Duodenal mucosa (tissue), 2 donors: ENCODE data around the gene PRKCSH.
A peak's percentile ranks its signal among the peaks of the same experiment; 100 is the strongest.

ENCODE experiments used
- H3K27ac ChIP-seq: one replicate; pipeline ENCODE4 v1.7.0; 2013; ENCODE audit warnings: low read depth, low read length
- H3K27me3 ChIP-seq, 2 donors: one replicate each; pipeline ENCODE4 v1.7.0; 2013; ENCODE audit warnings: low read length in 2 of 2, control low read depth in 1 of 2; ENCODE audit not compliant: insufficient read depth in 2 of 2, control insufficient read depth in 1 of 2
- H3K36me3 ChIP-seq, 2 donors: one replicate each; pipeline ENCODE4 v1.7.0; 2013; ENCODE audit warnings: low read length in 2 of 2, control low read depth in 1 of 2; ENCODE audit not compliant: insufficient read depth in 2 of 2, control insufficient read depth in 1 of 2
- H3K4me1 ChIP-seq, 2 donors: one replicate each; pipeline ENCODE4 v1.7.0; 2013; ENCODE audit warnings: low read length in 2 of 2, control low read depth in 1 of 2; ENCODE audit not compliant: insufficient read depth in 2 of 2, control insufficient read depth in 1 of 2
- H3K4me3 ChIP-seq, 2 donors: one replicate each; pipeline ENCODE4 v1.7.0; 2013; ENCODE audit warnings: low read length in 2 of 2, low read depth in 1 of 2
- H3K9ac ChIP-seq, 2 donors: one replicate each; pipeline ENCODE4 v1.7.0; 2013; ENCODE audit warnings: low read length in 2 of 2, low read depth in 1 of 2
- H3K9me3 ChIP-seq, 2 donors: one replicate each; pipeline ENCODE4 v1.7.0; 2013; ENCODE audit warnings: low read length in 2 of 2, control low read depth in 1 of 2; ENCODE audit not compliant: control insufficient read depth in 1 of 2

PRKCSH gene

DNA sequence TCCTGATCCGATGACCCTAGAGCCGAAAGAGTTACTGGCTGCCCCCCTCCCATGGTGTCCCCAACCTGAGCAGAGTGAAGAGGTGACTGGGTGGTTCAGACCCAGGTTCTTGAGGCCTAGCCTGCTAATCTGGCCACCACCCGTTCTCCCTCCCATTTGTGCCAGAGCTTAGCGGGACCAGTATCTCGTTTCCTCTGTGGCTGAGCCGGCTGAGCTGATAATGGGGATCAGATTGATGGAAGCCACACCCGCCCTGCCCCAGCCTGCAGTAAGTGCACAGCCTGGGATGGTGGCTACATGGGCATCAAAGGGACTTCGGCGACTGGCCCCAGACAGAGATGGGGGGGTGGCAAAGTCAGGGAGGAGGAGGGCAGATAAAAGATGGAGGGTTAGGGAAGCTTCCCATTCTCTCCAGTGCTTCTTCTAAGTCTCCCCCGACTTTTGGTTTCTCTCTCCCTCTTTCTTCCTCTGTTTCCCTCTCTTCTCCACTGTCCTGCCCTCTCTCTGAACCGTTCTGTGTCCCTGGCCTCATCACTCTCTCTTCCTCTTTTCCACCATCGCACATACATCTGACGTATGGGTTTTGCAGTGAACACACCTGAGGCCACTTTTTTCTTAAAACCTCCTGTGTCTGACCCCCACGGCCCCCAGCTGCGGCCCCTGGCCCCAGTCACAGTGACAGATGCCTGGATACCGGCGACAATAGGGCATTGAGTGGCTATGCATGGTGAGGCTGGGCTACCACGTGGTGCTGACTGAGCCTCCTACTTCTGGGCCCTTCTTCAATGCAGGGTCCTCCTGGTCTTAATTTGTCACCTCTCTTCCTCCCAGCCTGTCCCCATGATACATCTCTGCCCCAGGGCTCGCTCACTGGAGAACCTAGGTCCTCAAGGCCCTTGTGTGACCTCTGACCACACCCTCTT is 43.0 kb downstream of the PRKCSH start:
- H3K4me1 ChIP-seq = peaks cover 4 to 8% of the 10 kb centered on the region in 2 donors
- H3K27ac ChIP-seq = no peak overlapping the region
- no peaks in the 10 kb centered on the region for H3K36me3 ChIP-seq
- H3K9me3 ChIP-seq = no peaks in the 10 kb centered on the region
- H3K27me3 ChIP-seq = peaks cover 22 to 28% of the 10 kb centered on the region in 2 donors
- H3K4me3 ChIP-seq = no peak overlapping the region
- no peak overlapping the region for H3K9ac ChIP-seq

DNA sequence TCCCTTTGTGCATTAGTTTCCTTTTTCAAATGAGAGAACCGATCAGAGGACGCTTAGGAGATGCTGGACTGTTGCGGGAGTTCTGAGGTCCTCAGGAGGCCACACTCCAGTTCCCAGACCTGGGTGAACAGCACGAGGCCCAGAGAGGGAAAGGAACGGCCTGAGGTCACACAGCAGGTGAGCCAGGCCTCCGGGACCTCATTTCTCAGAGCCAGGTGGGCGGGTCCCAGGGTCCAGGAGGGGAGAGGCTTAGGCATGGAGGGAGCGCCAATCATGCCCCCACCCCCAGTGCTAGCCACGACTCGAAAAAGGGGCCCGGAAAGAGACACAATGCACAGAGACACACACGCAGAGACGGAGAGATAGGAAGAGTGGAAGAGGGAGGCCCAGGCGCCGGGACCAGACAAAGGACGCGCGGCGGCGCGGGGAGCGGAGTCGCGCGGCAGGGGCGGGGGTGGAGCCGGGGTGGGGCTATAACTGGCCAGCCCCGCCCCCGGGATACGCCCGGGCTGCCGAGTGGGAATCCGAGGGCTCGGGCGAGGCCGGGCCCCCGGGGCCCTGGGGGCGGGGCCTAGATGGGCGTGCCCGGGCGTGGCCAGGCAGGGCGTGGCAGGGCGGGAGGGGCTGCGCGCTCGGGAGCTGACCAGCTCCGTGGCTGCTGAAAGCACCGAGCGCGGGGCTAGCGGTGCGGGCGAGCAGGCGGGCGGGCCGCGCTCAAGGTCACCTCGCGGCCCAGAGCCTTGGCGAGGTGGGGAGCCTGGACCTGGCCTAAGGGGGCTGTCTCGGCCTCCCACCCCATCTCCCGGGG is 43.9 kb downstream of the PRKCSH start:
- Histone ChIP-seq H3K4me1 (peaks cover 4 to 8% of the 10 kb centered on the region in 2 donors), H3K9me3 (no peaks in the 10 kb centered on the region), H3K4me3 (no peak overlapping the region), H3K9ac (no peak overlapping the region), H3K27ac (no peak overlapping the region), H3K27me3 (peaks cover 22 to 28% of the 10 kb centered on the region in 2 donors), H3K36me3 (no peaks in the 10 kb centered on the region)

DNA sequence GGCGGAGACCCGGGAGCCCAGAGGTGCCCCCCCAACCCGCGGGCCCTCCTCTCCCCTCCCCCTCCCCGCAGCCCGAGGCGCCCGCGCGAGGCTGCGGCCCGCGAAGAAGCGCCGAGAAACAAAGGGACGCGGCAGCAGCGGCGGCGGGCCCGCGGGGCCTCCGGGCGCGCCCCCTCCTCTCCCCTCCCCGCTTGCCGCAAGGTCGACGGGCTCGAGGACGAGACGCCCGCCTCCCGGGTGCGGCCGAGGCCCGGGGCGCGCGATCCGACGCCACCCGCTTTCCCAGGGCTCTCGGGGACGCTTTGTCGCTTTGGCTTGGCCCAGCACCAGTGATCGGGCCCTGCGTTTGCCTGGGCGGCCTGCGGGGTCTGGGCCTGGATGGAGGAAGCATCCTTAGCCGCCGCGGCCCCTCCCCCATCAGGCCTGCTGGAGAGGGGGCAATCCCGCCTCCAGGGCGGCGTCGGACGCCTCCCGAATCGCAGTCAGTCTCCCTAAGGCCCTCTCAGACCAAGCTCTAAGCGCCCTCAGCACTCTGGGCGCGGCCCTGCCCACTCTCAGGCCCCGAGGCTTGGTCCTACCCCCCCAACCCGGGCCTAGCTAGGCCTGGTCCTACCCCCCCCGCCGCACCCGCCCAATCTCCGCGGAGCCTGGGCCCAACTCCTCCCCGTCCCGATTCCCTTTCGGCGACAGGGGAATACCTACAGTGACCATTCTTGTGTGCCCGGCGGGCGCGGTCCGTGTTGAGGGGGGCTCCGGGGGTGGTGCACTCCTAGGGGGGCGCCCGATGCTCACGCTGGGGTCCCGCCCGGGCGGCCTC is 44.7 kb downstream of the PRKCSH start:
- peaks cover 22 to 28% of the 10 kb centered on the region in 2 donors for H3K27me3 ChIP-seq
- no peak overlapping the region for H3K4me3 ChIP-seq
- H3K4me1 ChIP-seq = peaks cover 4 to 8% of the 10 kb centered on the region in 2 donors
- no peaks in the 10 kb centered on the region for H3K9me3 ChIP-seq
- H3K9ac ChIP-seq = no peak overlapping the region
- no peak overlapping the region for H3K27ac ChIP-seq
- no peaks in the 10 kb centered on the region for H3K36me3 ChIP-seq

DNA sequence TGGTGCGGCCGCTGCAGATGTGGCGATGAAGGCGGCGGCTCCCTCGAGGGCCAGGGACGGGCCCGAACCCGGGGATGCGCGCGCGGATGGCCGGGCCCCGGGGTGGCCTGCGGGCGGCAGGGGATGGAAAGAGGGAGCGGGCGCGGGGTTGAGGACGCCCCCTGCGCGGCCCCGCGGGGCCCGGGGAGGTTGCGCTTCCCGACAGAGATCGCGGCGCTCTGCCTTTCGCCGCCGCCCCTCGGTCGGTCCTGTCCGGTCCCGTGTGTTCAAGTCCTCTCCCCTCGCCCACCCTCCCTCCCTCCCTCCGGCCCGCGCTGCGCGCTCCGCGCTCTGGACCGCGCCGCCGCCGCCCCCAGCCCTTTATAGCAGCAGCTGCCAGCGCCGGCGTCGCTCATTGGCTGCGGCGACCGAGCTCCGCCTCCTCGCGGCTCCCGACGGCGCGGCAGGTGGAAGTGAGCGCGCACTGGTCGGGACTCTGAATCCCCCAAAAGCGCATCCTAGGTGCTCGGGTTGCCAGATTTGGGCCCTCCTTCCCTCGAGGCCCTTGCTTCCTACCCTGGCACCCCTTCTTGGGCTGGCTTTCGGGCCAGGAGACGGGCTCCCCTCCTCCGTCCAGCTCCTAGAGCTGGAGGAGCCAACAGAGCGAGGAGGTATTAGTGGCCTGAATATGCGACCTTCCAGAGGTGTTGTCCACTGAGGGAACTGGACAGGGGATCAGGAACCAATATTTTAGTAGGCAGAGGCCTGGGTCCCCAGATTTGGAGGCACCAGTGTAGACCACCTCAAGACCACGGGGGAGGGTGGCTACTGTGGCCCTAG is 45.5 kb downstream of the PRKCSH start, which contains the start of gene ELAVL3:
Gene ELAVL3, minus strand, starts transcription at position 332 of the 819 bp plus-strand sequence. CDS start 438 bp downstream, outside the sequence.
- Histone ChIP-seq H3K4me1 (peaks cover 4 to 8% of the 10 kb centered on the region in 2 donors), H3K27ac (no peak within 1 kb of the TSS), H3K9me3 (no peaks in the 10 kb centered on the region), H3K9ac (no peak within 1 kb of the TSS), H3K4me3 (no peak within 1 kb of the TSS), H3K36me3 (no peaks in the 10 kb centered on the region), H3K27me3 (peaks cover 22 to 28% of the 10 kb centered on the region in 2 donors)

DNA sequence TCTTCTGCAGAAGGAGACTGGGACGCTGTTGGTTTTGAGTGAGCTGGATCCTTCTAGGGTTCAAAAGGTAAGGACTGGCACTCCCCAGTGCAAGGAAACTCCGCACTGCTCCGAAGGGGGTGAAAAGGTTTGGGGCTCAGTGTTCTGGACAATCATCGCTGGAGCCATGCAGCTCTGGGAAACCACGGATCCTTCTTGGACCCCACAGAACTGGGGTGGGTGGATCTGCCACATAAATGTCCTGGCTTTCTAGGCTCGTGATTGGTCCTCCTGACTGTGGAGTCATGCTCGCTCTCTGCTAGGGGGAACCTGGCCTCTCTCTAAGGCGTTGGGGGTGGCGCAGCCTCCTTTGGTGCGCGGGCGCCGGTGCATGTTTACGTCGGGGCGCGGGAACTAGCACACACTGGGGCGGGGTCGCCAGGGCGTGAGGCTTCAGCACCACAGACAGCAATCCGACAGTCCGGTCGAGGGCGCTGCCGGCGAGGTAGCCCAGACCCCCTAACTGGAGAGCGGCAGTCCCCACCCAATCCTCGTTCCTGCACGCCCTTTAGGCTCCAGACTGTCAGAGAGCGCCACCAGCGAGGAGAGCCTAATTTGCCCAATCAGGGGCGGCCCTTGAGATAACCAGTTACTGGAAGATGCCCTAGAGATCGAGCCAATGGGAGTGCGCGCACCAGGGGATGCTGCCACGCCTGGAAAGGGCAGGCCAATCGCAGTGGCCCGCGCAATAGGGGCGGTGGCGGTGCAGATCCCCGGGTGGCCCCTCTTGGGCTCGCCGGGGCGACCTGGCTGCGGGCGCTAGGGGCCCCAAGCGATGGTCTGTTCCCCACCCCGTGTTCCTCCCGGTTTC is 46.3 kb downstream of the PRKCSH start:
- Histone ChIP-seq H3K4me3 (no peak overlapping the region), H3K27ac (no peak overlapping the region), H3K36me3 (no peaks in the 10 kb centered on the region), H3K9me3 (no peaks in the 10 kb centered on the region), H3K4me1 (peaks cover 4 to 8% of the 10 kb centered on the region in 2 donors), H3K27me3 (peaks cover 22 to 28% of the 10 kb centered on the region in 2 donors), H3K9ac (no peak overlapping the region)

DNA sequence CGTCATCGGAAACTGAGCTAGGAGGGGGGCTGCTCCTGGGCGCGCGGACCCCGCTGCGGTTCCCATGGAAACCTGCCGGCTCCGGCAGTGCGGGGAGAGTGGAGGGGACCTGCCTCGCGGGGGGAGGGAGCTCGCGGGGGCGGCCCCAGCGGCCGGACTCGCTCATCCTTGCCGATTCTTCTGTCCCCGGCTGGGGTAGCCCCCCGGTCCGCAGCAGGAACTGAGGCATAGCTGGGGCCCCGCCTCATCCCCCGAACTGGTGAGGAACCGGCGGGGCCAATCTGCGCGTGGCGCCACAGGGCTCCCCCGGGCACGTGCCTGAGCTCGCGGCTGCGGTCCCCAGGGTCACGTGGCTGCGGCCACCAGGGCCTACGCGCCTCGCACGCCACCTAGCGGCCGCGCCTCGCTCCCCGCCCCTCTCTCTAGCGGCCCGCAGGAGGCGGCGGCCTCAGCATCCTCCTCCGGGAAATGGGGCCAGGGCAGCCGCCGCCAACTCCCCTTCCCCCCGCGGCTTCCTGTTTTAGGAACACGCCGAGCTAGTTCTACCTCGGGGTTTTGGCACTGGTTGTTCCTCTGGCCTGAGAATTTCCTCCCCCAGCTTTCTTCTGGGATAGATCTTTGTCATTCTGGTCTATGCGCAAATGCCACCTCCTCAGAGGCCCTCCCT is 47.1 kb downstream of the PRKCSH start:
- H3K36me3 ChIP-seq = peaks cover 0 to 4% of the 10 kb centered on the region in 2 donors
- no peak overlapping the region for H3K9ac ChIP-seq
- H3K27me3 ChIP-seq = peaks cover 22 to 28% of the 10 kb centered on the region in 2 donors
- no peak overlapping the region for H3K27ac ChIP-seq
- H3K9me3 ChIP-seq = no peaks in the 10 kb centered on the region
- peaks cover 4 to 8% of the 10 kb centered on the region in 2 donors for H3K4me1 ChIP-seq
- H3K4me3 ChIP-seq = peak overlapping the region; percentile 8 to 45

DNA sequence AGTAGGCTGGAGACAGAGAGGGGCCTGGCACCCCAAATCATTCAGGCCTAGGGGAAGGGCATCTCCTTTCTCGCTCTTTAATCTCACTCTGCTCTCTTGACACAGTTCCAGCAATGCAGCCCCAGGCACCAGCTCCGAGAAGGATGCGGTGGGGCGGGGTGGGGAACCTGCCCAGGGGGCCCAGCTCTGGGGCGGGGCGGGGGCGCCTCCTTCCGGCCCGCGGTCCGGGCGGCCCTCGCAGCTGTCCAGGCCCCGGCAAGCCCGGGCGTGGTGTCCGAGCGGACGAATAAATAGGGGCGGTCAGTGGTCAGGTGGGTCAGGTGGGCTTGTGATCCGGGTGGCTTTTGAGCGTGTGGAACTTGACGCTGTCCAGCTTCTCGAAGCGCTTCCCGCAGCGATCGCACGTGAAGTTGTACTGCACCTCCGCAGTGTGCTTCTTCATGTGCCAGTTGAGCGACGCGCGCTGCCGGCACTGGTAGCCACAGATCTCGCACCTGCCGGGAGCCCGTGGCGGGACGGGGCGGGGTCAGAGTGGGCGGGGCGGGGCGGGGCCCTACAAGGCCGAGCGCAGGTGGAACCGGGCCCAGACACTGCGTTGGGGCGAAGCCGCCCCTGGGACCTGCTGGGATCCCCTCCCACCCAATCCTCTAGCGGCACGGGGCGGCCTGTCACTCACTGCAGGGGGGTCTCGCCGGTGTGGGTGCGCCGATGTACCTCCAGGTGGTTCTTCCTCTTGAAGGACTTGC is 48.1 kb downstream of the PRKCSH start:
- H3K27ac ChIP-seq = no peak overlapping the region
- no peak overlapping the region for H3K4me3 ChIP-seq
- H3K4me1 ChIP-seq = peaks cover 4 to 8% of the 10 kb centered on the region in 2 donors
- H3K27me3 ChIP-seq = peaks cover 18 to 28% of the 10 kb centered on the region in 2 donors
- H3K9ac ChIP-seq = no peak overlapping the region
- no peaks in the 10 kb centered on the region for H3K9me3 ChIP-seq
- H3K36me3 ChIP-seq = peaks cover 0 to 6% of the 10 kb centered on the region in 2 donors
